PC-3 (cell line): ENCODE measurements around the gene SCAF8. TPM values are rescaled to one million over a fixed set of nuclear protein-coding genes. Genes with fewer than 3 reads are reported as not detected.
A peak's percentile ranks its signal among the peaks of the same experiment; 100 is the strongest.

Source experiments
- ATAC-seq: fragments of 200-7000 bp; cut with Tn5 transposase; 2 replicates; pipeline ENCODE4 v1.9.1; 2020; ENCODE audit warnings: mild to moderate bottlenecking, moderate library complexity
- BruUV-seq: library from RNA; stranded (reverse); fragments of 400-500 nt; replicated peaks from 2 replicates; lab custom pipeline; 2021; lab: Mats Ljungman, UMichigan
- CTCF ChIA-PET: fragments of 300-600 bp; sonication (Branson Sonifier 250); formaldehyde crosslinking; loops from one replicate; lab custom pipeline; 2022; ENCODE audit warnings: antibody characterized with exemption; lab: Charles Lee
- POLR2A ChIA-PET: fragments of 300-600 bp; sonication (Branson Sonifier 250); formaldehyde crosslinking; loops from one replicate; lab custom pipeline; 2022; ENCODE audit warnings: antibody characterized with exemption; ENCODE audit not compliant: unreplicated experiment; lab: Charles Lee
- DNase-seq: peaks from one replicate; pipeline ENCODE4 v3.0.0-alpha.2; 2015
- H2AFZ ChIP-seq: fragments of 300-600 bp; sonication (generic); 2 replicates; pipeline ENCODE4 v1.6.0; 2016; ENCODE audit warnings: antibody characterized with exemption, low read length
- H3F3A ChIP-seq: fragments of 300-600 bp; sonication (generic); one replicate; pipeline ENCODE4 v1.6.0; 2017; ENCODE audit warnings: antibody characterized with exemption, low read length, control low read depth, mild to moderate bottlenecking; ENCODE audit not compliant: unreplicated experiment
- H3K27ac ChIP-seq: fragments of 300-600 bp; sonication (generic); 2 replicates; pipeline ENCODE4 v1.5.1; 2016; ENCODE audit warnings: mild to moderate bottlenecking, low read length
- H3K27me3 ChIP-seq: fragments of 300-600 bp; sonication (generic); 2 replicates; pipeline ENCODE4 v1.6.1; 2016; ENCODE audit warnings: low read length, mixed read lengths
- H3K36me3 ChIP-seq: fragments of 300-600 bp; sonication (generic); 2 replicates; pipeline ENCODE4 v1.6.1; 2016; ENCODE audit warnings: low read depth, mixed run types, low read length, mixed read lengths
- H3K4me1 ChIP-seq: fragments of 300-600 bp; sonication (generic); 2 replicates; pipeline ENCODE4 v1.5.1; 2016; ENCODE audit warnings: low read length; ENCODE audit not compliant: insufficient read depth
- H3K4me2 ChIP-seq: fragments of 300-600 bp; sonication (generic); 2 replicates; pipeline ENCODE4 v1.6.0; 2016; ENCODE audit warnings: low read length
- H3K4me3 ChIP-seq: fragments of 300-600 bp; sonication (generic); 2 replicates; pipeline ENCODE4 v1.5.1; 2016; ENCODE audit warnings: mild to moderate bottlenecking, low read length, mixed read lengths
- H3K79me2 ChIP-seq: fragments of 300-600 bp; sonication (generic); 2 replicates; pipeline ENCODE4 v1.6.1; 2017; ENCODE audit warnings: low read length, mixed read lengths
- H3K9ac ChIP-seq: fragments of 300-600 bp; sonication (generic); 2 replicates; pipeline ENCODE4 v1.6.0; 2016; ENCODE audit warnings: mild to moderate bottlenecking, low read length
- H3K9me2 ChIP-seq: fragments of 300-600 bp; sonication (generic); replicated peaks from 2 replicates; pipeline ENCODE4 v1.6.1; 2016; ENCODE audit warnings: mixed run types, low read length, mixed read lengths
- H3K9me3 ChIP-seq: fragments of 300-600 bp; sonication (generic); 2 replicates; pipeline ENCODE4 v1.6.1; 2016; ENCODE audit warnings: low read length, mixed read lengths
- H4K20me1 ChIP-seq: fragments of 300-600 bp; sonication (generic); 2 replicates; pipeline ENCODE4 v1.6.1; 2016; ENCODE audit warnings: low read length, mixed read lengths
- EZH2 ChIP-seq: fragments of 300-600 bp; sonication (generic); IDR thresholded peaks from one replicate; pipeline ENCODE4 v1.6.1; 2017; ENCODE audit warnings: antibody characterized with exemption, mild to moderate bottlenecking, low read length; ENCODE audit not compliant: unreplicated experiment
- EZH2phosphoT487 ChIP-seq: fragments of 300-600 bp; sonication (generic); IDR thresholded peaks from 2 replicates; pipeline ENCODE4 v1.6.1; 2018; ENCODE audit warnings: mild to moderate bottlenecking, antibody characterized with exemption, low read length, borderline replicate concordance
- intact Hi-C: fragments of 100-400 bp; cut with micrococcal nuclease; formaldehyde crosslinking; loops from 2 replicates; pipeline ENCODE4 v1.9.0; 2023
- total RNA-seq: library from RNA; depleted of rRNA; stranded (reverse); fragments of >200 nt; gene quantifications from 2 replicates; pipeline ENCODE4 v1.2.3, GENCODE V29; 2014
- TF ChIP-seq, protein P1 (sequence below): fragments of 300-600 bp; sonication (generic); conservative IDR thresholded peaks from 2 replicates; pipeline ENCODE4 v1.5.1; 2017; ENCODE audit warnings: antibody characterized with exemption, low read depth, mild to moderate bottlenecking, low read length

The SCAF8 gene
- total RNA-seq, 1 experiment from 2014 or later, result 11.9 TPM

DNA sequence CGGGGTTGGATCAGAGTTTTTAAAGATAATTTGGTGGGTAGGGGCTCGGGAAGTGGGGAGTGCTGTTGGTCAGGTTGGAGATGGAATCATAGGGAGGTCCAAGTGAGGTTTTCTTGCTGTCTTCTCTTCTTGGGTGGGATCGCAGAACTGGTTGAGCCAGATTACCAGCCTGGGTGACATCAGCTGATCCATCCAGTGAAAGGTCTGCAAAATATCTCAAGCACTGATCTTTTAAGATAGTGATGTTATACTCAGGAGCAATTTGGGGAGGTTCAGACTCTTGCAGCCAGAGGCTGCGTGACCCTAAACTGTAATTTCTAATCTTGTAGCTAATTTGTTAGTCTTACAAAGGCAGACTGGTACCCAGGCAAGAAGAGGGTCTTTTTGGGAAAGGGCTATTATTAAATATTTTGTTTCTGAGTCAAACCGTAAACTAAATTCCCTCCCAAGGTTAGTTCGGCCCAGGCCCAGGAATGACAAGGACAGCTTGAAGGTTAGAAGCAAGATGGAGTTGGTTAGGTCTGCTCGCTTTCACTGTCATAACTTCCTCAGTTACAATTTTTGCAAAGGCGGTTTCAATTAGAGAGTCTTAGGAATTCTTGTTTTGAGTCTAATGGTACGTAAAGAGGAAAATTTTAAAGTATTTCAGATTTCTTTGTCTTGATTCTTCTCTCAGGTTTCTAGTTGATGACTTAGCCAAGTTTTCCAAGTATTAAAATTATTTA, 53.1 kb downstream of the SCAF8 start:
- Histone ChIP-seq H3K9me2 (no peaks in the 10 kb centered on the region), H3K4me1 (peaks cover 15% of the 10 kb centered on the region), H3K27me3 (no peaks in the 10 kb centered on the region), H2AFZ (no peak overlapping the region), H3K79me2 (peaks cover 66% of the 10 kb centered on the region), H3F3A (peaks cover 4% of the 10 kb centered on the region), H3K9me3 (no peaks in the 10 kb centered on the region), H3K4me3 (no peak overlapping the region), H3K27ac (no peak overlapping the region), H3K4me2 (no peak overlapping the region), H3K36me3 (peaks cover 5% of the 10 kb centered on the region; the same call in 1 of the 2 replicates), H4K20me1 (peaks cover 14% of the 10 kb centered on the region; the same call in 1 of the 2 replicates), H3K9ac (no peak overlapping the region)
- ATAC-seq (no peak), DNase-seq (peak; percentile 24)
- intact Hi-C loops, result no loop called here
- BruUV-seq, result no TSS peak
- ChIA-PET POLR2A (no interaction called here), CTCF (no interaction called here)
- TF ChIP-seq, protein P1, sequence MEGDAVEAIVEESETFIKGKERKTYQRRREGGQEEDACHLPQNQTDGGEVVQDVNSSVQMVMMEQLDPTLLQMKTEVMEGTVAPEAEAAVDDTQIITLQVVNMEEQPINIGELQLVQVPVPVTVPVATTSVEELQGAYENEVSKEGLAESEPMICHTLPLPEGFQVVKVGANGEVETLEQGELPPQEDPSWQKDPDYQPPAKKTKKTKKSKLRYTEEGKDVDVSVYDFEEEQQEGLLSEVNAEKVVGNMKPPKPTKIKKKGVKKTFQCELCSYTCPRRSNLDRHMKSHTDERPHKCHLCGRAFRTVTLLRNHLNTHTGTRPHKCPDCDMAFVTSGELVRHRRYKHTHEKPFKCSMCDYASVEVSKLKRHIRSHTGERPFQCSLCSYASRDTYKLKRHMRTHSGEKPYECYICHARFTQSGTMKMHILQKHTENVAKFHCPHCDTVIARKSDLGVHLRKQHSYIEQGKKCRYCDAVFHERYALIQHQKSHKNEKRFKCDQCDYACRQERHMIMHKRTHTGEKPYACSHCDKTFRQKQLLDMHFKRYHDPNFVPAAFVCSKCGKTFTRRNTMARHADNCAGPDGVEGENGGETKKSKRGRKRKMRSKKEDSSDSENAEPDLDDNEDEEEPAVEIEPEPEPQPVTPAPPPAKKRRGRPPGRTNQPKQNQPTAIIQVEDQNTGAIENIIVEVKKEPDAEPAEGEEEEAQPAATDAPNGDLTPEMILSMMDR, result no peak
- TF ChIP-seq EZH2, result no peak
- TF ChIP-seq EZH2phosphoT487, result no peak

DNA sequence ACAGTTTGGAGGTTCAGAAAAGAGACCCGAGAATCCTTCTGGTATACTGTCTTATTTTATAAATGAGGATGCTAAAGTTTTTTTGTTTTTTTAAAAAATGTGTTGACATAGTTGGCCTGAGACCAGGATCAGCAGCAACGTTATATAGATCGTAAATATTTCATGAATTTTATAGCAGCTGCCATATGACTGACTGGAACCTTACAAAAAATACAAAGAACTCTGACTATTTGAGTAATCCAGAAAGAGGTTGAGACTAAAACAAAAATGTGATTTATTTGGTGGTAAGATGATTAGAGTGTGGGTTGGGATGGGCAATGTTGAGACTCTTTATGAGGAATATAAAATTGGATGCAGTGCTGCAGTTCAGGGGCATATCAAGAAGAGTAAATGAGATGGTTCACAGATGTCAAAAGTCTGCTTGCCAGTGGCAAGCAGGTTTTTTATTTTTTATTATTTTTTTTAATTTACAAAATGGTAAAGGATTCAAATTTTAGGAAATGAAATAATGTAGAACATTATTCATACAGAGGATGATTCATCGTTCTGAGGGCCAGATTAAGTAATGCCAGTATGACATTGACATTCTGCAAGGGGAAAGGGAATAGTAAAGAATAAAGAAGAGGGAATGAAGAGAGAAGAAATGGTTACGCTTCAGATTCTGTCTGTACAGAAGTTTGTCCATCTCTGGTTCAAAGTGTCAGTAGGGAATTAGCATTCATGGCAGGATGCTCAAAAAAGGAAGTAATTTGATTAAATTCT, 58.5 kb downstream of the SCAF8 start:
- Histone ChIP-seq H3F3A (peaks cover 21% of the 10 kb centered on the region), H3K9me2 (no peaks in the 10 kb centered on the region), H3K27ac (no peak overlapping the region), H3K4me3 (no peak overlapping the region), H3K9me3 (no peaks in the 10 kb centered on the region), H3K36me3 (peaks cover 11% of the 10 kb centered on the region; the same call in 1 of the 2 replicates), H3K4me2 (peak overlapping the region; percentile 57), H3K79me2 (peaks cover 38% of the 10 kb centered on the region), H3K27me3 (no peaks in the 10 kb centered on the region), H3K9ac (no peak overlapping the region), H3K4me1 (peaks cover 32% of the 10 kb centered on the region), H2AFZ (no peak overlapping the region), H4K20me1 (peaks cover 19% of the 10 kb centered on the region)
- peak; percentile 45 for DNase-seq
- CTCF ChIA-PET, result no interaction called here
- no TSS peak for BruUV-seq
- intact Hi-C loops, result loop anchor here (5.0 kb wide), 1 partner anchor 59 kb away; the partner anchor contains the start of gene SCAF8
- TF ChIP-seq, protein P1, result no peak
- no peak for TF ChIP-seq EZH2phosphoT487
- no peak for TF ChIP-seq EZH2
- peak; percentile 60 for ATAC-seq
- POLR2A ChIA-PET, result no interaction called here
